Activated T-cell treated with anti-CD3 and anti-CD28 coated beads, Interleukin-2, amount 50 U/mL, for 24 hours (primary cell): Measurements from ENCODE around the gene ADGB.
A peak's percentile ranks its signal among the peaks of the same experiment; 100 is the strongest.
"Not testable (repeated sequence)": the region's sequence is repeated elsewhere in the genome, so short reads cannot be mapped to it uniquely, and the experiment has no call there.

Source experiments
- DNase-seq: peaks from one replicate; pipeline ENCODE4 v3.0.0-alpha.2; 2020
- H3K27ac Mint-ChIP-seq: 2 replicates; pipeline ENCODE4 v1.8.0; 2020; ENCODE audit warnings: mild to moderate bottlenecking, mixed read lengths
- H3K27me3 Mint-ChIP-seq: 2 replicates; pipeline ENCODE4 v1.8.0; 2020; ENCODE audit warnings: mixed read lengths
- H3K36me3 Mint-ChIP-seq: 2 replicates; pipeline ENCODE4 v1.8.0; 2020; ENCODE audit warnings: low read depth, mixed read lengths
- H3K4me1 Mint-ChIP-seq: 2 replicates; pipeline ENCODE4 v1.8.0; 2020; ENCODE audit warnings: low read depth, mixed read lengths
- H3K4me3 Mint-ChIP-seq: 2 replicates; pipeline ENCODE4 v1.8.0; 2020; ENCODE audit warnings: mild to moderate bottlenecking, moderate library complexity, mixed read lengths
- H3K9me3 Mint-ChIP-seq: 2 replicates; pipeline ENCODE4 v1.8.0; 2020; ENCODE audit warnings: mixed read lengths

Gene ADGB

GRCh38 chr6:146598772-146599405 is at the start of gene ADGB:
Gene ADGB, plus strand, starts transcription at chr6:146598972. Its CDS starts 69 bp downstream, at chr6:146599041.
- H3K27ac Mint-ChIP-seq = no peak within 1 kb of the TSS
- peaks cover 8% of the 10 kb centered on the region for H3K4me1 Mint-ChIP-seq
- peak within 1 kb of the TSS; percentile 54 for H3K4me3 Mint-ChIP-seq
- DNase-seq = no peak
- peaks cover 24% of the 10 kb centered on the region for H3K27me3 Mint-ChIP-seq
- H3K36me3 Mint-ChIP-seq = no peaks in the 10 kb centered on the region
- H3K9me3 Mint-ChIP-seq = no peaks in the 10 kb centered on the region

- no peak overlapping the region for H3K4me3 Mint-ChIP-seq
- no peak for DNase-seq
- peaks cover 1% of the 10 kb centered on the region for H3K27me3 Mint-ChIP-seq
- H3K4me1 Mint-ChIP-seq = no peaks in the 10 kb centered on the region
- H3K9me3 Mint-ChIP-seq = no peaks in the 10 kb centered on the region
- no peak overlapping the region for H3K27ac Mint-ChIP-seq
- no peaks in the 10 kb centered on the region for H3K36me3 Mint-ChIP-seq
Observed at GRCh38 chr6:146550911-146551310, 47.9 kb upstream of the ADGB start.

- H3K36me3 Mint-ChIP-seq = no peaks in the 10 kb centered on the region
- no peak for DNase-seq
- no peaks in the 10 kb centered on the region for H3K27me3 Mint-ChIP-seq
- H3K4me3 Mint-ChIP-seq = no peak overlapping the region
- no peaks in the 10 kb centered on the region for H3K4me1 Mint-ChIP-seq
- no peaks in the 10 kb centered on the region for H3K9me3 Mint-ChIP-seq
- H3K27ac Mint-ChIP-seq = no peak overlapping the region
Observed at GRCh38 chr6:146551545-146551944, 47.2 kb upstream of the ADGB start.

GRCh38 chr6:146553377-146554135 is 45.2 kb upstream of the ADGB start:
- Mint-ChIP-seq H3K4me1 (no peaks in the 10 kb centered on the region), H3K27ac (no peak overlapping the region), H3K9me3 (no peaks in the 10 kb centered on the region), H3K36me3 (no peaks in the 10 kb centered on the region), H3K27me3 (no peaks in the 10 kb centered on the region), H3K4me3 (no peak overlapping the region)
- DNase-seq = no peak

GRCh38 chr6:146560607-146561006 is 38.2 kb upstream of the ADGB start:
- H3K27me3 Mint-ChIP-seq = no peaks in the 10 kb centered on the region
- H3K4me1 Mint-ChIP-seq = no peaks in the 10 kb centered on the region
- H3K9me3 Mint-ChIP-seq = no peaks in the 10 kb centered on the region
- no peaks in the 10 kb centered on the region for H3K36me3 Mint-ChIP-seq
- no peak overlapping the region for H3K4me3 Mint-ChIP-seq
- no peak for DNase-seq
- no peak overlapping the region for H3K27ac Mint-ChIP-seq

GRCh38 chr6:146566661-146567060 is 32.1 kb upstream of the ADGB start:
- not testable (repeated sequence) for H3K4me3 Mint-ChIP-seq, DNase-seq, H3K9me3 Mint-ChIP-seq, H3K4me1 Mint-ChIP-seq, H3K36me3 Mint-ChIP-seq, H3K27ac Mint-ChIP-seq, H3K27me3 Mint-ChIP-seq

GRCh38 chr6:146568619-146569018 is 30.2 kb upstream of the ADGB start:
- DNase-seq, H3K27me3 Mint-ChIP-seq, H3K27ac Mint-ChIP-seq, H3K4me3 Mint-ChIP-seq, H3K9me3 Mint-ChIP-seq, H3K4me1 Mint-ChIP-seq, H3K36me3 Mint-ChIP-seq: not testable (repeated sequence)

GRCh38 chr6:146574211-146574610 is 24.6 kb upstream of the ADGB start:
- no peak for DNase-seq
- Mint-ChIP-seq H3K27me3 (no peaks in the 10 kb centered on the region), H3K9me3 (peaks cover 2% of the 10 kb centered on the region), H3K27ac (no peak overlapping the region), H3K4me3 (no peak overlapping the region), H3K36me3 (no peaks in the 10 kb centered on the region), H3K4me1 (no peaks in the 10 kb centered on the region)

GRCh38 chr6:146578054-146578453 is 20.7 kb upstream of the ADGB start:
- H3K9me3 Mint-ChIP-seq = peaks cover 2% of the 10 kb centered on the region
- H3K27ac Mint-ChIP-seq = no peak overlapping the region
- H3K4me1 Mint-ChIP-seq = no peaks in the 10 kb centered on the region
- H3K4me3 Mint-ChIP-seq = no peak overlapping the region
- H3K36me3 Mint-ChIP-seq = no peaks in the 10 kb centered on the region
- H3K27me3 Mint-ChIP-seq = no peaks in the 10 kb centered on the region
- DNase-seq = no peak

- no peak overlapping the region for H3K4me3 Mint-ChIP-seq
- no peaks in the 10 kb centered on the region for H3K4me1 Mint-ChIP-seq
- H3K9me3 Mint-ChIP-seq = no peaks in the 10 kb centered on the region
- no peak overlapping the region for H3K27ac Mint-ChIP-seq
- no peak for DNase-seq
- no peaks in the 10 kb centered on the region for H3K27me3 Mint-ChIP-seq
- H3K36me3 Mint-ChIP-seq = no peaks in the 10 kb centered on the region
Observed at GRCh38 chr6:146581968-146582367, 16.8 kb upstream of the ADGB start.

GRCh38 chr6:146582857-146583256 is 15.9 kb upstream of the ADGB start:
- Mint-ChIP-seq H3K4me1 (no peaks in the 10 kb centered on the region), H3K9me3 (no peaks in the 10 kb centered on the region), H3K4me3 (no peak overlapping the region), H3K36me3 (no peaks in the 10 kb centered on the region), H3K27me3 (no peaks in the 10 kb centered on the region), H3K27ac (no peak overlapping the region)
- DNase-seq = no peak

- DNase-seq = no peak
- no peak overlapping the region for H3K4me3 Mint-ChIP-seq
Observed at GRCh38 chr6:146583966-146584365, 14.8 kb upstream of the ADGB start.

GRCh38 chr6:146587459-146587858 is 11.3 kb upstream of the ADGB start:
- Mint-ChIP-seq H3K27me3 (no peaks in the 10 kb centered on the region), H3K36me3 (no peaks in the 10 kb centered on the region), H3K4me3 (no peak overlapping the region), H3K27ac (no peak overlapping the region), H3K9me3 (no peaks in the 10 kb centered on the region), H3K4me1 (no peaks in the 10 kb centered on the region)
- no peak for DNase-seq

More at GRCh38 chr6:146583966-146584365, 14.8 kb upstream of the ADGB start:
- H3K36me3 Mint-ChIP-seq = no peaks in the 10 kb centered on the region
- no peak overlapping the region for H3K27ac Mint-ChIP-seq
- no peaks in the 10 kb centered on the region for H3K27me3 Mint-ChIP-seq
- H3K9me3 Mint-ChIP-seq = no peaks in the 10 kb centered on the region
- no peaks in the 10 kb centered on the region for H3K4me1 Mint-ChIP-seq

GRCh38 chr6:146590492-146590891 is 8.3 kb upstream of the ADGB start:
- H3K4me1 Mint-ChIP-seq = no peaks in the 10 kb centered on the region
- H3K4me3 Mint-ChIP-seq = no peak overlapping the region
- peaks cover 5% of the 10 kb centered on the region for H3K27me3 Mint-ChIP-seq
- no peaks in the 10 kb centered on the region for H3K9me3 Mint-ChIP-seq
- no peaks in the 10 kb centered on the region for H3K36me3 Mint-ChIP-seq
- no peak for DNase-seq
- H3K27ac Mint-ChIP-seq = no peak overlapping the region

GRCh38 chr6:146592451-146592850 is 6.3 kb upstream of the ADGB start:
- Mint-ChIP-seq H3K9me3 (no peaks in the 10 kb centered on the region), H3K27ac (no peak overlapping the region), H3K27me3 (peaks cover 5% of the 10 kb centered on the region), H3K36me3 (no peaks in the 10 kb centered on the region), H3K4me1 (no peaks in the 10 kb centered on the region), H3K4me3 (no peak overlapping the region)
- no peak for DNase-seq
